ENCODE measurements around the gene ASTN2.

ASTN2 gene

DNA sequence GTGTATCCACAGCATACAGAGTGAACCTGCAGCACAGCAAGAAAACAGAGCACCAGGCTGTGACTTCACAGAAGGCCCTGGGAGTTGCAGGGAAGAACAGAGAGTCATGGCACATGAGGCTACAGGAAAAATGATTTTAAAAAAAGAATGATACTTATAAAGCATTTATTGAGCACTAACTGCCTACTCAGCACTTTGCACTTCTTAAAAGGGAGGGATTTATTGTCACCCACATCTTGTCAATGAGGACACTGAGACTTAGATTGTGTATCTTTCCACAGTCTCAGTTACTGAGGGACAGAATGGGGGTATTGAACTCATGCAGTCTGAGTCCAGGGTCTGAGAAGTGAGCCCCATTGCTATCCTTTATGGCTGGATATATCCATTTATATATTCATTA, 972.3 kb downstream of the ASTN2 start:
- FAIRE-seq, result no peak
- TF ChIP-seq, protein P1, sequence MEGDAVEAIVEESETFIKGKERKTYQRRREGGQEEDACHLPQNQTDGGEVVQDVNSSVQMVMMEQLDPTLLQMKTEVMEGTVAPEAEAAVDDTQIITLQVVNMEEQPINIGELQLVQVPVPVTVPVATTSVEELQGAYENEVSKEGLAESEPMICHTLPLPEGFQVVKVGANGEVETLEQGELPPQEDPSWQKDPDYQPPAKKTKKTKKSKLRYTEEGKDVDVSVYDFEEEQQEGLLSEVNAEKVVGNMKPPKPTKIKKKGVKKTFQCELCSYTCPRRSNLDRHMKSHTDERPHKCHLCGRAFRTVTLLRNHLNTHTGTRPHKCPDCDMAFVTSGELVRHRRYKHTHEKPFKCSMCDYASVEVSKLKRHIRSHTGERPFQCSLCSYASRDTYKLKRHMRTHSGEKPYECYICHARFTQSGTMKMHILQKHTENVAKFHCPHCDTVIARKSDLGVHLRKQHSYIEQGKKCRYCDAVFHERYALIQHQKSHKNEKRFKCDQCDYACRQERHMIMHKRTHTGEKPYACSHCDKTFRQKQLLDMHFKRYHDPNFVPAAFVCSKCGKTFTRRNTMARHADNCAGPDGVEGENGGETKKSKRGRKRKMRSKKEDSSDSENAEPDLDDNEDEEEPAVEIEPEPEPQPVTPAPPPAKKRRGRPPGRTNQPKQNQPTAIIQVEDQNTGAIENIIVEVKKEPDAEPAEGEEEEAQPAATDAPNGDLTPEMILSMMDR (IDR thresholded peaks at IDR 0.05; ENCODE audit: insufficient read depth, missing control alignments), result no peak
- no peak for DNase-seq (ENCODE audit: insufficient read length, low spot score)

DNA sequence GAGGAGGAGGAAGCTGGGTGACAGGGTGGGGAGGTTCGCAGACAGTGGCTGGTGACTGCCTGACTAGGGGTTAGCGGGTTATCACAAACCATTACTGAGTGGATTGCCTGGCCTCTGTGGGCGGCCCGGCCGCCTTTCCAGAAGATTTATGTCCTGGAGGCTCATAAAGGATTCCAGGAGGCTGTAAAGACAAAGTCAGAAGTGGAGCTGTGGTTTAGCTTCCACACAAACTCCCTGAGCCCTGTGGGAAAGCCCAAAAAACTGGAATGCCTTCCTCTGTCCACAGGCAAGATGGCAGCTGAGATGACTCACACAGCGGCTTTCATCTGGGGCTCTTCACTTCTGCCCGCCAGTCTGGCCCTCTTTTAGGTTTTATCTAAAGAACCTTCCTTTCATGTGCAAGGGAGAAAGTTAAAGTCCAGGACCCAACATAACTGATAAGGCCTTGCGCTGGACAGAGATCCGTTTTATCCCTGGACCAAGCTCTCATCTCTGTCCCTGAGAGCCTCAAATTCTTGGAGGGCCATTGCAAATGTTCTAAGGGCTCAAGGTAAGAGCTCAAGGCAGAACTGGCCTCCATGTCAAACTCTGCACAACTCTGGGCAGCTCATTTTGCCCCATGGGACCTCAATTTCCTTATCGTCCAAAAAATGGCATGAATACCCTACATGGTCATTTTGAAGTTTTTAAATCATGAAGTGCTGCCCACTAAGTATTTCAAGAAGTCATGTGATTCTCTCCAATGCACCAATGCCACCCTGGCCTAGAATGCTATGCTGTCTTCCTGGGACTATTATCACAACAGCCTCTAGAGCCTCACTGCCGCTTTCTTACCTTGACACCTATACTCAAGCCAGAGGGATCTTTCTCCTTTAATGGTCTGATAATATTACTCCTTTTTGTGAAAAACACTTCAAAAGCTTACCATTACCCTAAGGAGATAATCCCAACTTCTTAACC, 977.2 kb downstream of the ASTN2 start:
- FAIRE-seq (no peak), DNase-seq (ENCODE audit: insufficient read length, low spot score) (no peak)
- TF ChIP-seq, protein P1 (IDR thresholded peaks at IDR 0.05; ENCODE audit: insufficient read depth, missing control alignments), result no peak

DNA sequence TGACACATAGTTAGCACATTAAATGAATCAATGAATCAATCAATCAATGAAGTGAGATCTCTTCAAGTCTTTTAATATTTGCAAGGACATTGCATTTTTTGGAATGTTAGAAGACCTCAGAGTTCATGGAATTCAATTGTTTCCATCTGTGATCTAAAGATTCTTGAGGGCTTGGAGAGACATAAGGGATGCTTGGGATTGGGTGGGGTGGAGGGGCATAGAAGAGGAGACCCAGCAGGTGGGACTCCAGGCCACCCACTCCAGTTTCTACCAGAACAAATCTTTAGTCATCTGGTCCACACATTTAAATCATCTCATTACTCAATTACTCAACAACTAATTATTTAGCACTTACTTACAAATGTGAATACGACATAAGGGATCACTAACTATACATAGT, 978.7 kb downstream of the ASTN2 start:
- FAIRE-seq (no peak), DNase-seq (ENCODE audit: insufficient read length, low spot score) (no peak)
- TF ChIP-seq, protein P1 (IDR thresholded peaks at IDR 0.05; ENCODE audit: insufficient read depth, missing control alignments), result no peak

DNA sequence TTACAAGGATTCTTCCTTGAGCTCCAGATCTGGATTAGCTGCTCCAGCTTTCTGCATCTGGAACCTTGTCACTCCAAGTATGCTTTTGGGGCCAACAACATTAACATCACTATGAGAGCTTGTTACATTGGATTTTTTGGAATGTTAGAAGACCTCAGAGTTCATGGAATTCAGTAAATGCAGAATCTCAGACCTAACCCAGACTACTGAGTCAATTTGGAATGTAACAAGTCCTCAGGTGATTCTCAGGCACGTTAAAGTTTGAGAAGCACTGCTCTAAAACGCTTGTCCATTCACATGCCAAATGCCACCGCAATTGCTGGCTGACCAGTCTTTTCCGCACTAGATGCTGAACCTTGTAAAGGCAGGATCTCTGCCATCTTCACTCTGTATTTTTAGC, 979.2 kb downstream of the ASTN2 start:
- FAIRE-seq (no peak), DNase-seq (ENCODE audit: insufficient read length, low spot score) (no peak)
- TF ChIP-seq, protein P1 (IDR thresholded peaks at IDR 0.05; ENCODE audit: insufficient read depth, missing control alignments), result no peak

DNA sequence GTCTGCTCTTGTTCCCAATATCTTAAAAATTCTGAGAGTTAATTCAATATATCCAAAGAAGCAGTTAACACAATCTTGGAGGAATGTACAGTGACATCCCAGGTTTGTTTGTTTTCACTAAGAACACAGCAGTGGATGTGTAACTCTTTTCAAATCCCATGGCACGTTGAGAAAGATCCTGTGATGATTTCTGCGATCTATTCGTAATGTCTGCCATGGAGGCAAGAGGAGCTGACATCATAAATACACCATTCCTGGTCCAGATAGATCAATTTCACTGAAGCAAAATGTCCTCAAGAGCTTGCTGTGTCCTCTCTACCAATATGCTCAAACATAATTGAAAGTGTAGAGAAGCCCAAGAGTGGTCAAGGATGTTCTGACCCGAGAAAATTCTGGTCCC, 980.5 kb downstream of the ASTN2 start:
- FAIRE-seq (no peak), DNase-seq (ENCODE audit: insufficient read length, low spot score) (no peak)
- TF ChIP-seq, protein P1 (IDR thresholded peaks at IDR 0.05; ENCODE audit: insufficient read depth, missing control alignments), result no peak

DNA sequence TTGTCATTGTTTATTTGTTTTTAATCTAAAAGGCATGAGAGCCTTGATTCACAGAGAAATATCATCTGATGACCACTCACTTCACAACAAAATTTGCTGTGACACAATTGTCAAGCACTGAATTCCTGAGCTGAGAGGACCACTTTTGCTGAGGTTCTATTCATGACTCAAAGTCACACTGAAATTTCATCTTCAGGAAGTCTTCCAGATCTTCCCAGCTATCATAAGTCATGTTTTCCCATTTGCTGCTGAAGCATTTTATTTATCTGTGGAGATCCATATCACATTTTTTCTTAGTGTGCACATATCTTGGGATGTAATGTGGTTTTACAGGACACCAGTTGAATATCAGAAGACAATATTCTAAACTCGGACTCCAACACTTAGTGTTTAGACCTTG, 982.8 kb downstream of the ASTN2 start:
- TF ChIP-seq, protein P1 (IDR thresholded peaks at IDR 0.05; ENCODE audit: insufficient read depth, missing control alignments), result no peak
- no peak for FAIRE-seq

DNA sequence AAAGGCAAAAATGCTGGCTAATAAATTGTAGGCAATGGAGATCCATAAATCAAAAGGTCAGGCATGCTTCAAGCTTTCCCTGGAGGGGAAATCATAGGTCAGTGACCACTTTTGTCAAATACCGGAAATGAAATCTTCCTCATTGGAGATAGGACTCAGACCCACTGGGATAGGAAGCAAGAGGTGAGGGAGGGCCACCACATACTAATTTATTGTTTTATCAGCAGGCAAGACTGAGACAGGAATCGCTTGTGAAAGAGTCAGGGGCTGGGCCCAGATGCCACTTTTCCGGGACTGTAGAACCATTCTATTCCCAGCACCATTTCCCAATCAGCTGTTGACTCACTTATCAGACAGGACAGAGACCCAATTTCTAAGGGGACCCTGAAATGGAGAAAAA, 984.0 kb downstream of the ASTN2 start:
- DNase-seq (ENCODE audit: insufficient read length, low spot score) (no peak), FAIRE-seq (no peak)
- TF ChIP-seq, protein P1 (IDR thresholded peaks at IDR 0.05; ENCODE audit: insufficient read depth, missing control alignments), result no peak

More for the DNA sequence above, 982.8 kb downstream of the ASTN2 start:
- no peak for DNase-seq (ENCODE audit: insufficient read length, low spot score)
